GM23338 (cell line): Measurements from ENCODE around the gene ATAD3B. TPM values are rescaled to one million over a fixed set of nuclear protein-coding genes. Genes with fewer than 3 reads are reported as not detected.

ENCODE experiments used
- ATAC-seq: fragments of 200-7000 bp; cut with Tn5 transposase; 3 replicates; pipeline ENCODE4 v1.9.1; 2020
- DNase-seq: peaks from one replicate; pipeline ENCODE4 v3.0.0-alpha.2; 2015; ENCODE audit warnings: low spot score
- H2AFZ ChIP-seq: fragments of 200-600 bp; sonication (generic); 2 replicates; pipeline ENCODE4 v1.8.0; 2016; ENCODE audit warnings: antibody characterized with exemption, mild to moderate bottlenecking, moderate library complexity
- H3F3A ChIP-seq: fragments of 200-600 bp; sonication (generic); replicated peaks from 2 replicates; pipeline ENCODE4 v1.8.0; 2017; ENCODE audit warnings: antibody characterized with exemption, mixed run types, low read depth
- H3K27ac ChIP-seq: fragments of 200-600 bp; sonication (generic); 2 replicates; pipeline ENCODE4 v1.6.1; 2016; ENCODE audit warnings: low read depth
- H3K27me3 ChIP-seq: fragments of 200-600 bp; sonication (generic); 2 replicates; pipeline ENCODE4 v1.8.0; 2016; ENCODE audit warnings: mild to moderate bottlenecking, mixed run types, moderate library complexity; ENCODE audit not compliant: insufficient read depth
- H3K36me3 ChIP-seq: fragments of 200-600 bp; sonication (generic); 2 replicates; pipeline ENCODE4 v1.8.0; 2016; ENCODE audit warnings: mild to moderate bottlenecking; ENCODE audit not compliant: insufficient read depth
- H3K4me1 ChIP-seq: fragments of 200-600 bp; sonication (generic); 2 replicates; pipeline ENCODE4 v1.8.0; 2016; ENCODE audit warnings: mild to moderate bottlenecking, moderate library complexity; ENCODE audit not compliant: insufficient read depth
- H3K4me2 ChIP-seq: fragments of 200-600 bp; sonication (generic); 2 replicates; pipeline ENCODE4 v1.7.1; 2017; ENCODE audit warnings: mixed run types
- H3K4me3 ChIP-seq: fragments of 200-600 bp; sonication (generic); 2 replicates; pipeline ENCODE4 v1.6.1; 2016; ENCODE audit warnings: mixed run types
- H3K79me2 ChIP-seq: fragments of 200-600 bp; sonication (generic); replicated peaks from 2 replicates; pipeline ENCODE4 v1.8.0; 2017; ENCODE audit warnings: mild to moderate bottlenecking; ENCODE audit not compliant: insufficient read depth
- H3K9me2 ChIP-seq: fragments of 200-600 bp; sonication (generic); 2 replicates; pipeline ENCODE4 v1.8.0; 2017; ENCODE audit not compliant: insufficient read depth
- H4K20me1 ChIP-seq: fragments of 200-600 bp; sonication (generic); replicated peaks from 2 replicates; pipeline ENCODE4 v1.8.0; 2017; ENCODE audit warnings: mild to moderate bottlenecking; ENCODE audit not compliant: insufficient read depth
- H3K27ac Mint-ChIP-seq: 2 replicates; pipeline ENCODE4 v1.8.0; 2020; ENCODE audit warnings: inconsistent platforms, mild to moderate bottlenecking, moderate library complexity, mixed read lengths
- H3K27me3 Mint-ChIP-seq: 3 replicates; pipeline ENCODE4 v1.8.0; 2022; ENCODE audit warnings: low read depth, mild to moderate bottlenecking, moderate library complexity, mixed read lengths, inconsistent platforms; ENCODE audit not compliant: insufficient read depth, poor library complexity
- H3K36me3 Mint-ChIP-seq: 3 replicates; pipeline ENCODE4 v1.8.0; 2021; ENCODE audit warnings: low read depth, mild to moderate bottlenecking, inconsistent platforms, moderate library complexity, mixed read lengths
- H3K4me1 Mint-ChIP-seq: 3 replicates; pipeline ENCODE4 v1.8.0; 2020; ENCODE audit warnings: mild to moderate bottlenecking, inconsistent platforms, mixed read lengths
- H3K4me3 Mint-ChIP-seq: 3 replicates; pipeline ENCODE4 v1.8.0; 2021; ENCODE audit warnings: moderate library complexity, mild to moderate bottlenecking, inconsistent platforms, mixed read lengths
- H3K9me3 Mint-ChIP-seq: 3 replicates; pipeline ENCODE4 v1.8.0; 2020; ENCODE audit warnings: moderate library complexity, mild to moderate bottlenecking, inconsistent platforms, mixed read lengths
- EZH2 ChIP-seq: fragments of 200-600 bp; sonication (generic); IDR thresholded peaks from one replicate; pipeline ENCODE4 v1.8.0; 2017; ENCODE audit warnings: antibody characterized with exemption, mild to moderate bottlenecking, low read depth; ENCODE audit not compliant: unreplicated experiment
- EZH2phosphoT487 ChIP-seq: fragments of 200-600 bp; sonication (generic); IDR thresholded peaks from one replicate; pipeline ENCODE4 v1.8.1; 2018; ENCODE audit warnings: antibody characterized with exemption; ENCODE audit not compliant: unreplicated experiment
- POLR2AphosphoS5 ChIP-seq: IDR thresholded peaks from 2 replicates; pipeline ENCODE4 v1.6.1; 2016; ENCODE audit warnings: antibody characterized with exemption, low read depth
- polyA plus RNA-seq: library from polyadenylated mRNA; unstranded; fragments of >200 nt; fragmentation: Nextera tagmentation; extraction: Ambion mirVana; gene quantifications from 2 replicates; pipeline ENCODE4 v1.2.1, GENCODE V29; 2016
- total RNA-seq: library from RNA; depleted of rRNA; stranded (reverse); fragments of >200 nt; shearing (Covaris generic); gene quantifications from 2 replicates; pipeline ENCODE4 v1.2.3, GENCODE V29; 2014
- TF ChIP-seq, protein P1 (sequence below), 2 experiments: fragments of 200-600 bp in 1 of 2; sonication (generic) in 1 of 2; conservative IDR thresholded peaks; 2 replicates each; pipeline versions ENCODE4 v1.5.1 to v1.6.1; 2016 to 2017; ENCODE audit warnings: antibody characterized with exemption in 2 of 2, low read depth in 2 of 2, mild to moderate bottlenecking in 2 of 2, moderate library complexity in 1 of 2
- TF ChIP-seq, protein P2 (sequence below): fragments of 250-450 bp; sonication (Bioruptor Pico); IDR thresholded peaks from 2 replicates; pipeline ENCODE4 v1.5.0; 2020; ENCODE audit warnings: mild to moderate bottlenecking, moderate library complexity
- TF ChIP-seq, protein P3 (sequence below): IDR thresholded peaks from 2 replicates; pipeline ENCODE4 v1.6.1; 2016; ENCODE audit warnings: antibody characterized with exemption

The ATAD3B gene
- total and polyA plus RNA-seq, 2 experiments from 2014 or later, result 37.8 to 63.4 TPM

DNA sequence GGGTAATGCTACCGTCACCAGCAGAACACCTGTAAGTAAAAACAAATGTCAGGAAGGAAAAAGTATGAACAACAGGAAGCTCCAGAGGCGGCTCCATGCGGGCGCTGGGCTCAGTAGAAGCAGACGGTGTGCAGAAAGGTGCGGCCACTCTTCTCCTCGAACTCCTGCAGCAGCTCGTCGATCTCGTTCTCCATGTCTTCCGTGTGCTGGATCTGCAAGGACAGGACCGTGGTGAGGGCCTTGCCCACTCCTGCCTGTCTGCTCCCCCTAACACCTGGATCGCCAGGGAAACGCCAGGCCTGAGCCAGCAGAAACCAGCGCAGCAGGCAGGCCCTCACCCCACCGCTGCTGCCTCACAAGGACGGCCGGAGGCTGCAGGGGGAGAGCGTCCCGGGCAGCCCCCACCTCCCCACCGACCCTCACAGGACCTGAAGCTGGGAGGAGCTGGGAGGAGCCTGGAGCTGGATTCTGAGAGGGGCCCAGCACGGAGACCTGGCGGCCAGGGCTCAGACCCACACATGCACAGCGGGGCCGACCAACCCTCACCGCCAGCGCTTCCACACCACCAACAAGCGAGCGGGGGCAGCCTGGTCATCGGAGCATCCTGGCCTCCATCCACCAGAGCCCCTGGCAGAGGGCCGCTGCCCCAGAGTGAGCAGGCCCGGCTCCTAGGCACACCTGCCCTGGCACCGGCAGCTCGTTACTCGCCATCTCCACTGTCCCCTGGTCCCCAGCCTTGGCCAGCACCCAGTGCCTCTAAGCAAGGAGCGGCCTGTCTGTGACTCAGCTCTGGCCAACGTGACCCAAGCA lies 70.6 kb downstream of the ATAD3B start:
- no peaks in the 10 kb centered on the region for H3K27me3 ChIP-seq
- H3F3A ChIP-seq, result peaks cover 24% of the 10 kb centered on the region
- Mint-ChIP-seq H3K4me1 (peaks cover 8% of the 10 kb centered on the region), H3K9me3 (no peaks in the 10 kb centered on the region), H3K4me3 (peak overlapping the region; percentile 54), H3K27me3 (peaks cover 15% of the 10 kb centered on the region), H3K27ac (no peak overlapping the region), H3K36me3 (peaks cover 29% of the 10 kb centered on the region)
- no peaks in the 10 kb centered on the region for H3K9me2 ChIP-seq
- H2AFZ ChIP-seq, result no peak overlapping the region
- H3K4me1 ChIP-seq, result no peaks in the 10 kb centered on the region; the same call in 1 of the 2 replicates
- H4K20me1 ChIP-seq, result peaks cover 4% of the 10 kb centered on the region; the same call in 1 of the 2 replicates
- H3K4me2 ChIP-seq, result no peak overlapping the region
- no peaks in the 10 kb centered on the region for H3K36me3 ChIP-seq
- TF ChIP-seq, protein P1, sequence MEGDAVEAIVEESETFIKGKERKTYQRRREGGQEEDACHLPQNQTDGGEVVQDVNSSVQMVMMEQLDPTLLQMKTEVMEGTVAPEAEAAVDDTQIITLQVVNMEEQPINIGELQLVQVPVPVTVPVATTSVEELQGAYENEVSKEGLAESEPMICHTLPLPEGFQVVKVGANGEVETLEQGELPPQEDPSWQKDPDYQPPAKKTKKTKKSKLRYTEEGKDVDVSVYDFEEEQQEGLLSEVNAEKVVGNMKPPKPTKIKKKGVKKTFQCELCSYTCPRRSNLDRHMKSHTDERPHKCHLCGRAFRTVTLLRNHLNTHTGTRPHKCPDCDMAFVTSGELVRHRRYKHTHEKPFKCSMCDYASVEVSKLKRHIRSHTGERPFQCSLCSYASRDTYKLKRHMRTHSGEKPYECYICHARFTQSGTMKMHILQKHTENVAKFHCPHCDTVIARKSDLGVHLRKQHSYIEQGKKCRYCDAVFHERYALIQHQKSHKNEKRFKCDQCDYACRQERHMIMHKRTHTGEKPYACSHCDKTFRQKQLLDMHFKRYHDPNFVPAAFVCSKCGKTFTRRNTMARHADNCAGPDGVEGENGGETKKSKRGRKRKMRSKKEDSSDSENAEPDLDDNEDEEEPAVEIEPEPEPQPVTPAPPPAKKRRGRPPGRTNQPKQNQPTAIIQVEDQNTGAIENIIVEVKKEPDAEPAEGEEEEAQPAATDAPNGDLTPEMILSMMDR (conservative IDR thresholded peaks at IDR 0.05; ENCODE audit: low read depth in 2 of 2), result no peak
- TF ChIP-seq EZH2phosphoT487 (no peak), EZH2 (no peak), POLR2AphosphoS5 (no peak)
- TF ChIP-seq, protein P2, sequence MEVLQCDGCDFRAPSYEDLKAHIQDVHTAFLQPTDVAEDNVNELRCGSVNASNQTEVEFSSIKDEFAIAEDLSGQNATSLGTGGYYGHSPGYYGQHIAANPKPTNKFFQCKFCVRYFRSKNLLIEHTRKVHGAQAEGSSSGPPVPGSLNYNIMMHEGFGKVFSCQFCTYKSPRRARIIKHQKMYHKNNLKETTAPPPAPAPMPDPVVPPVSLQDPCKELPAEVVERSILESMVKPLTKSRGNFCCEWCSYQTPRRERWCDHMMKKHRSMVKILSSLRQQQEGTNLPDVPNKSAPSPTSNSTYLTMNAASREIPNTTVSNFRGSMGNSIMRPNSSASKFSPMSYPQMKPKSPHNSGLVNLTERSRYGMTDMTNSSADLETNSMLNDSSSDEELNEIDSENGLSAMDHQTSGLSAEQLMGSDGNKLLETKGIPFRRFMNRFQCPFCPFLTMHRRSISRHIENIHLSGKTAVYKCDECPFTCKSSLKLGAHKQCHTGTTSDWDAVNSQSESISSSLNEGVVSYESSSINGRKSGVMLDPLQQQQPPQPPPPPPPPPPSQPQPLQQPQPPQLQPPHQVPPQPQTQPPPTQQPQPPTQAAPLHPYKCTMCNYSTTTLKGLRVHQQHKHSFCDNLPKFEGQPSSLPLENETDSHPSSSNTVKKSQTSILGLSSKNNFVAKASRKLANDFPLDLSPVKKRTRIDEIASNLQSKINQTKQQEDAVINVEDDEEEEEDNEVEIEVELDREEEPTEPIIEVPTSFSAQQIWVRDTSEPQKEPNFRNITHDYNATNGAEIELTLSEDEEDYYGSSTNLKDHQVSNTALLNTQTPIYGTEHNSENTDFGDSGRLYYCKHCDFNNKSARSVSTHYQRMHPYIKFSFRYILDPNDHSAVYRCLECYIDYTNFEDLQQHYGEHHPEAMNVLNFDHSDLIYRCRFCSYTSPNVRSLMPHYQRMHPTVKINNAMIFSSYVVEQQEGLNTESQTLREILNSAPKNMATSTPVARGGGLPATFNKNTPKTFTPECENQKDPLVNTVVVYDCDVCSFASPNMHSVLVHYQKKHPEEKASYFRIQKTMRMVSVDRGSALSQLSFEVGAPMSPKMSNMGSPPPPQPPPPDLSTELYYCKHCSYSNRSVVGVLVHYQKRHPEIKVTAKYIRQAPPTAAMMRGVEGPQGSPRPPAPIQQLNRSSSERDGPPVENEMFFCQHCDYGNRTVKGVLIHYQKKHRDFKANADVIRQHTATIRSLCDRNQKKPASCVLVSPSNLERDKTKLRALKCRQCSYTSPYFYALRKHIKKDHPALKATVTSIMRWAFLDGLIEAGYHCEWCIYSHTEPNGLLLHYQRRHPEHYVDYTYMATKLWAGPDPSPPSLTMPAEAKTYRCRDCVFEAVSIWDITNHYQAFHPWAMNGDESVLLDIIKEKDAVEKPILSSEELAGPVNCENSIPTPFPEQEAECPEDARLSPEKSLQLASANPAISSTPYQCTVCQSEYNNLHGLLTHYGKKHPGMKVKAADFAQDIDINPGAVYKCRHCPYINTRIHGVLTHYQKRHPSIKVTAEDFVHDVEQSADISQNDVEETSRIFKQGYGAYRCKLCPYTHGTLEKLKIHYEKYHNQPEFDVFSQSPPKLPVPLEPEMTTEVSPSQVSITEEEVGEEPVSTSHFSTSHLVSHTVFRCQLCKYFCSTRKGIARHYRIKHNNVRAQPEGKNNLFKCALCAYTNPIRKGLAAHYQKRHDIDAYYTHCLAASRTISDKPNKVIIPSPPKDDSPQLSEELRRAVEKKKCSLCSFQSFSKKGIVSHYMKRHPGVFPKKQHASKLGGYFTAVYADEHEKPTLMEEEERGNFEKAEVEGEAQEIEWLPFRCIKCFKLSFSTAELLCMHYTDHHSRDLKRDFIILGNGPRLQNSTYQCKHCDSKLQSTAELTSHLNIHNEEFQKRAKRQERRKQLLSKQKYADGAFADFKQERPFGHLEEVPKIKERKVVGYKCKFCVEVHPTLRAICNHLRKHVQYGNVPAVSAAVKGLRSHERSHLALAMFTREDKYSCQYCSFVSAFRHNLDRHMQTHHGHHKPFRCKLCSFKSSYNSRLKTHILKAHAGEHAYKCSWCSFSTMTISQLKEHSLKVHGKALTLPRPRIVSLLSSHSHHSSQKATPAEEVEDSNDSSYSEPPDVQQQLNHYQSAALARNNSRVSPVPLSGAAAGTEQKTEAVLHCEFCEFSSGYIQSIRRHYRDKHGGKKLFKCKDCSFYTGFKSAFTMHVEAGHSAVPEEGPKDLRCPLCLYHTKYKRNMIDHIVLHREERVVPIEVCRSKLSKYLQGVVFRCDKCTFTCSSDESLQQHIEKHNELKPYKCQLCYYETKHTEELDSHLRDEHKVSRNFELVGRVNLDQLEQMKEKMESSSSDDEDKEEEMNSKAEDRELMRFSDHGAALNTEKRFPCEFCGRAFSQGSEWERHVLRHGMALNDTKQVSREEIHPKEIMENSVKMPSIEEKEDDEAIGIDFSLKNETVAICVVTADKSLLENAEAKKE, result no peak
- TF ChIP-seq, protein P3, sequence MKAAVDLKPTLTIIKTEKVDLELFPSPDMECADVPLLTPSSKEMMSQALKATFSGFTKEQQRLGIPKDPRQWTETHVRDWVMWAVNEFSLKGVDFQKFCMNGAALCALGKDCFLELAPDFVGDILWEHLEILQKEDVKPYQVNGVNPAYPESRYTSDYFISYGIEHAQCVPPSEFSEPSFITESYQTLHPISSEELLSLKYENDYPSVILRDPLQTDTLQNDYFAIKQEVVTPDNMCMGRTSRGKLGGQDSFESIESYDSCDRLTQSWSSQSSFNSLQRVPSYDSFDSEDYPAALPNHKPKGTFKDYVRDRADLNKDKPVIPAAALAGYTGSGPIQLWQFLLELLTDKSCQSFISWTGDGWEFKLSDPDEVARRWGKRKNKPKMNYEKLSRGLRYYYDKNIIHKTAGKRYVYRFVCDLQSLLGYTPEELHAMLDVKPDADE, result no peak
- H3K27ac ChIP-seq, result no peak overlapping the region
- H3K79me2 ChIP-seq, result no peaks in the 10 kb centered on the region
- ATAC-seq (no peak), DNase-seq (no peak)
- H3K4me3 ChIP-seq, result no peak overlapping the region
